HepG2 (cell line): Measurements from ENCODE around the gene CCDC85A. TPM values are rescaled to one million over a fixed set of nuclear protein-coding genes. Genes with fewer than 3 reads are reported as not detected.

Experiments
- ATAC-seq: fragments of 200-7000 bp; cut with Tn5 transposase; 3 replicates; pipeline ENCODE4 v1.9.1; 2020; ENCODE audit warnings: mild to moderate bottlenecking, moderate library complexity
- BruUV-seq: library from RNA; stranded (reverse); fragments of 400-500 nt; replicated peaks from 2 replicates; lab custom pipeline; 2021; lab: Mats Ljungman, UMichigan
- CTCF ChIA-PET: fragments of 300-600 bp; formaldehyde crosslinking; extraction: SDS; loops from one replicate; lab custom pipeline; 2021; ENCODE audit warnings: low total read pairs, inconsistent platforms, low intra/inter-chr PET ratio; lab: Yijun Ruan, JAX
- POLR2A ChIA-PET: fragments of 350-600 bp; sonication (Branson Sonifier 250); formaldehyde crosslinking; loops from one replicate; lab custom pipeline; 2020; ENCODE audit warnings: antibody characterized with exemption, inconsistent platforms; lab: Yijun Ruan, JAX
- DNase-seq: peaks from one replicate; pipeline ENCODE4 v3.0.0-alpha.2; 2015; ENCODE audit warnings: low spot score
- FAIRE-seq: peaks from 3 replicates; lab custom pipeline; 2011; peaks lifted over from hg19 to GRCh38; lab: Jason Lieb, UNC
- H2AFZ ChIP-seq: one replicate; pipeline ENCODE4 v1.6.1; 2011; ENCODE audit warnings: low read length, inconsistent platforms
- H3K27ac ChIP-seq: fragments of 300-600 bp; 3 replicates; pipeline ENCODE4 v1.8.0; 2011; ENCODE audit warnings: mixed run types, mild to moderate bottlenecking, mixed read lengths, low read length, inconsistent platforms; ENCODE audit not compliant: insufficient read depth; ENCODE audit errors: extremely low read length
- H3K27me3 ChIP-seq, 2 experiments: fragments of 200-600 bp in 1 of 2; 2 replicates in 1 of 2; 3 replicates in 1 of 2; pipeline versions ENCODE4 v1.6.0 to v1.8.0; 2011; ENCODE audit warnings: low read length in 2 of 2, mild to moderate bottlenecking in 2 of 2, moderate library complexity in 2 of 2, inconsistent platforms in 1 of 2; ENCODE audit not compliant: insufficient read depth in 2 of 2, control insufficient read depth in 1 of 2
- H3K36me3 ChIP-seq, 2 experiments: fragments of 200-600 bp in 1 of 2; replicated peaks in 1 of 2; 2 replicates in 1 of 2; 3 replicates in 1 of 2; pipeline versions ENCODE4 v1.5.1 to v1.8.0; 2011; ENCODE audit warnings: low read length in 2 of 2, inconsistent platforms in 1 of 2; ENCODE audit not compliant: insufficient read depth in 2 of 2, control insufficient read depth in 1 of 2
- H3K4me1 ChIP-seq: 2 replicates; pipeline ENCODE4 v1.5.1; 2012; ENCODE audit warnings: low read length, inconsistent platforms; ENCODE audit not compliant: insufficient read depth
- H3K4me2 ChIP-seq: 2 replicates; pipeline ENCODE4 v1.6.0; 2011; ENCODE audit warnings: low read depth, low read length, inconsistent platforms
- H3K4me3 ChIP-seq, 3 experiments: fragments of 200-600 bp in 1 of 3; sonication (generic), shearing (Covaris generic) in 1 of 3; replicated peaks in 1 of 3; 2 replicates each; pipeline ENCODE4 v1.5.1; 2011 to 2016; ENCODE audit warnings: low read length in 3 of 3, inconsistent platforms in 2 of 3, low read depth in 2 of 3, mild to moderate bottlenecking in 2 of 3, control low read depth in 1 of 3, mixed read lengths in 1 of 3; ENCODE audit not compliant: insufficient read depth in 1 of 3
- H3K79me2 ChIP-seq: one replicate; pipeline ENCODE4 v1.6.1; 2011; ENCODE audit warnings: low read length, inconsistent platforms; ENCODE audit not compliant: insufficient read depth
- H3K9ac ChIP-seq: 2 replicates; pipeline ENCODE4 v1.6.0; 2011; ENCODE audit warnings: mild to moderate bottlenecking, low read depth, low read length, inconsistent platforms; ENCODE audit not compliant: insufficient read depth
- H3K9me3 ChIP-seq: 2 replicates; pipeline ENCODE4 v1.5.1; 2012; ENCODE audit warnings: mild to moderate bottlenecking, low read length
- H4K20me1 ChIP-seq: 2 replicates; pipeline ENCODE4 v1.6.0; 2011; ENCODE audit warnings: inconsistent platforms, mild to moderate bottlenecking, low read length, moderate library complexity; ENCODE audit not compliant: insufficient read depth
- E2F5 ChIP-seq: sonication (generic); formaldehyde crosslinking; conservative IDR thresholded peaks from 2 replicates; pipeline ENCODE4 v1.4.0; 2020; ENCODE audit warnings: missing genetic modification reagents
- GATA4 ChIP-seq: sonication (generic); IDR thresholded peaks from 2 replicates; pipeline ENCODE4 v1.6.1; 2016; ENCODE audit warnings: antibody characterized with exemption, low read depth, borderline replicate concordance
- KMT2A ChIP-seq: sonication (generic); formaldehyde crosslinking; IDR thresholded peaks from 2 replicates; pipeline ENCODE4 v1.4.0; 2020; ENCODE audit warnings: missing genetic modification reagents
- MAFG ChIP-seq: sonication (generic); formaldehyde crosslinking; IDR thresholded peaks from 2 replicates; pipeline ENCODE4 v1.5.1; 2020; ENCODE audit warnings: mild to moderate bottlenecking, missing genetic modification reagents
- RARA ChIP-seq: IDR thresholded peaks from 2 replicates; pipeline ENCODE4 v1.6.1; 2016; ENCODE audit warnings: missing genetic modification reagents, missing compliant biosample characterization
- RFX5 ChIP-seq: IDR thresholded peaks from 2 replicates; pipeline ENCODE4 v1.6.1; 2011; ENCODE audit warnings: low read depth, low read length, improper control_type of control experiment
- ZNF143 ChIP-seq: sonication (generic); formaldehyde crosslinking; IDR thresholded peaks from 2 replicates; pipeline ENCODE4 v1.4.0; 2020; ENCODE audit warnings: missing genetic modification reagents
- ZNF20 ChIP-seq: sonication (generic); formaldehyde crosslinking; IDR thresholded peaks from 2 replicates; pipeline ENCODE4 v1.4.0; 2020; ENCODE audit warnings: mild to moderate bottlenecking, moderate library complexity, missing genetic modification reagents
- ZSCAN29 ChIP-seq: sonication (generic); formaldehyde crosslinking; conservative IDR thresholded peaks from 2 replicates; pipeline ENCODE4 v1.4.0; 2020; ENCODE audit warnings: mild to moderate bottlenecking, missing genetic modification reagents
- WGBS: methylation state at CpG from one replicate; pipeline ENCODE4 v1.1.6; 2017; ENCODE audit warnings: low lambda C conversion rate; 5-methylcytosine and 5-hydroxymethylcytosine counted together
- in situ Hi-C: cut with HindIII; loops from 2 replicates; pipeline ENCODE4 v1.10.0; 2017; ENCODE audit warnings: low pct_unique_long_range_greater_than_20kb; ENCODE audit not compliant: extremely low pct_ligation_motif_present
- intact Hi-C: fragments of 100-400 bp; cut with micrococcal nuclease; formaldehyde crosslinking; loops from one replicate; pipeline ENCODE4 v1.10.0; 2022; ENCODE audit not compliant: unreplicated experiment
- polyA plus RNA-seq, 8 experiments: library from polyadenylated mRNA; depleted of rRNA in 3 of 8; stranded (reverse) in 7 of 8; unstranded in 1 of 8; fragments of >200 nt; fragmentation: Illumina TruSeq in 4 of 8; extraction: Trizol in 4 of 8; gene quantifications; 2 replicates each; pipeline versions ENCODE4 v1.2.1 to v1.2.3, GENCODE V29; 2011 to 2016; ENCODE audit warnings: low read depth in 4 of 8, missing spikeins in 1 of 8, mixed read lengths in 1 of 8; ENCODE audit not compliant: insufficient read depth in 1 of 8
- total RNA-seq, 5 experiments: library from RNA; depleted of rRNA; stranded (reverse); fragments of >200 nt; fragmentation: Illumina TruSeq; extraction: Trizol; gene quantifications; 2 replicates each; pipeline ENCODE4 v1.2.3, GENCODE V29; 2016; ENCODE audit warnings: low read depth in 1 of 5

CCDC85A gene
- total and polyA plus RNA-seq, 2 of the 13 experiments (the other 11 are each of a cell fraction or from before 2014, with no cell fraction given) = not detected

GRCh38 chr2:56239030-56239429 lies 55.2 kb downstream of the CCDC85A start (continued):
- no peak for TF ChIP-seq ZNF143 (CRISPR knock-in tag)
- TF ChIP-seq ZSCAN29 (CRISPR knock-in tag) = no peak
- no peak for TF ChIP-seq GATA4
- TF ChIP-seq, all 625 proteins: peak for 2

- H3K4me1 ChIP-seq = no peaks in the 10 kb centered on the region
- H3K4me2 ChIP-seq = no peak overlapping the region
- H3K9ac ChIP-seq = no peak overlapping the region
- no peak for TF ChIP-seq RFX5
- TF ChIP-seq KMT2A (CRISPR knock-in tag) = no peak
- no peak for TF ChIP-seq E2F5 (CRISPR knock-in tag)
- TF ChIP-seq MAFG = no peak
- H3K27me3 ChIP-seq = no peaks in the 10 kb centered on the region
- no peaks in the 10 kb centered on the region for H4K20me1 ChIP-seq
- ChIA-PET POLR2A (no interaction called here), CTCF (no interaction called here)
- ATAC-seq = no peak
- no TSS peak for BruUV-seq
- H3K27ac ChIP-seq = no peak overlapping the region
- FAIRE-seq = no peak
- WGBS = 2% methylated on average over 1 of the region's 1 CpG
- intact Hi-C loops = no loop called here
- H3K4me3 ChIP-seq = no peak overlapping the region
- peaks cover 14% of the 10 kb centered on the region for H3K9me3 ChIP-seq
- DNase-seq = no peak
- in situ Hi-C loops = no loop called here
- no peak overlapping the region for H2AFZ ChIP-seq
- H3K36me3 ChIP-seq = no peaks in the 10 kb centered on the region
- H3K79me2 ChIP-seq = no peaks in the 10 kb centered on the region
Observed at GRCh38 chr2:56239437-56239836, 55.6 kb downstream of the CCDC85A start.

GRCh38 chr2:56240210-56240609 lies 56.4 kb downstream of the CCDC85A start:
- POLR2A ChIA-PET = no interaction called here
- Histone ChIP-seq H4K20me1 (no peaks in the 10 kb centered on the region), H3K4me1 (no peaks in the 10 kb centered on the region), H3K9me3 (peaks cover 20% of the 10 kb centered on the region), H2AFZ (no peak overlapping the region), H3K27ac (no peak overlapping the region), H3K79me2 (no peaks in the 10 kb centered on the region), H3K4me3 (no peak overlapping the region), H3K36me3 (no peaks in the 10 kb centered on the region), H3K4me2 (no peak overlapping the region), H3K9ac (no peak overlapping the region), H3K27me3 (no peaks in the 10 kb centered on the region)
- WGBS = 6% methylated on average over 5 of the region's 5 CpGs
- BruUV-seq = no TSS peak
- TF ChIP-seq RARA (CRISPR knock-in tag) (no peak), ZNF20 (CRISPR knock-in tag) (peak; percentile 97)
- no peak for DNase-seq
- CTCF ChIA-PET = no interaction called here
- no peak for FAIRE-seq
- in situ Hi-C loops (no loop called here), intact Hi-C loops (no loop called here)
- ATAC-seq = no peak
